HG02938 (cell line): ENCODE data around the gene ATP1B4.
"Not testable (repeated sequence)": the region's sequence is repeated elsewhere in the genome, so short reads cannot be mapped to it uniquely, and the experiment has no call there.

ENCODE experiments used
- ATAC-seq: cut with Tn5 transposase; IDR thresholded peaks from one replicate; pipeline ENCODE4 v1.9.1; 2021; ENCODE audit warnings: mild to moderate bottlenecking, moderate library complexity; ENCODE audit not compliant: unreplicated experiment

The ATP1B4 gene

GRCh38 chrX:120361764-120362305 lies at the start of gene ATP1B4:
Gene ATP1B4, plus strand, starts transcription at chrX:120362089. Its CDS starts 80 bp downstream, at chrX:120362169.
- no peak for ATAC-seq

DNA sequence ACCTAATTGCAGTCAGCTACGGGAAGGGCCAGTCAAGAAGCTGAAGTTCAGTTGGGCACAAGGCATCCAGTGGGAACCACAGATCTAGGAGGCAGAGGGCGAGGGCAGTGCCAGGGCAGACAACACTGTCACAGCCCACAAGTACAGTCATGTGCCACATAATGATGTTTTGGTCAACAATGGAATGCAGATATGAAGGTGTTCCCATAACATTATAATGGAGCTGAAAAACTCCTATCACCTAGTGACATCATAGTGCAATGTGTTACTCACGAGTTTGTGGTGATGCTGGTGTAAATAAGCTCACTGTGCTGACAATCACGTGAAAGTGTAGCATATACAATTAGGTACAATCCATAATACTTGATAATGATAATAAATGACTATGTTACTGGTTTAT lies 46.1 kb upstream of the ATP1B4 start:
- ATAC-seq, result no peak

GRCh38 chrX:120316587-120317283 lies 45.2 kb upstream of the ATP1B4 start:
- ATAC-seq, result no peak

DNA sequence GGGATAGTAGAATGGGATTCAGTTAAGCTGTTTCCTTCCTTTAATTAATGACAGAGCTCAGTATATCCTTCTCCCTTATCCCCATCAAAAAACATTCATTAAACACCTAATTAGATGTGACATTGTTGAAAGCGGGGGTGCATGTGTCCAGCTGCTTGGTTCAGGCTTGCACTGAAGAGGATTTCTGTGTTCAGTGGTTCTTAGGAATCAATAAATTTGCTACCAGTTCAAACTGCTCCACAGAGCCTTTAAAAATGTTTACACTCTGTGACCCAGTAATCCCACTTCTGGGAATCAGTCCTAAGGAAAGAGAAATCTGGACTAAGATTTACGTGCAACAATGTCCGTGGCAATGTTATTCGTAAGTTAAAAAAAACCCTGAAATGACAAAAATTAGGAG lies 43.5 kb upstream of the ATP1B4 start:
- ATAC-seq, result no peak

- ATAC-seq, result no peak
These were observed 40.2 kb upstream of the ATP1B4 start for GRCh38 chrX:120321520-120322281.

GRCh38 chrX:120331116-120331515 lies 30.8 kb upstream of the ATP1B4 start:
- ATAC-seq, result no peak

DNA sequence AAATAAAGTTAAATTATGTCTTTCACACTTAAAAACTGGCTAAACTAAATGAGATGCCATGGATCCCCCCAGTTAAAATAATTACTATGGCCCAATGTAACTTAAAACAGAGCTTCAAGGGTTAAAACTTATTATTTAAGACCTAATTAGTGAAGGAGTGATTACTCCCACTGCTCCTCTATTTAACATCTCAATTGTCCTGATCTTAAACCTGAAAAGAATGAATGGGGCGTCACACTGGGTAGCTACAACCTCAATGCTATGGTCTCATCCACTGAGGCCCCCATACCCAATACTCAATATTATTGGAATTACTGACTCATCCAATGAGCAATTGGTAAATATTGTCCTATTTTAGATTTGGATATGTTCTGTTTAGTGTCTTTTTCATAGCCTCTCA lies 29.5 kb upstream of the ATP1B4 start:
- no peak for ATAC-seq

- no peak for ATAC-seq
These were observed 27.7 kb upstream of the ATP1B4 start for GRCh38 chrX:120334151-120334550.

GRCh38 chrX:120334603-120335002 lies 27.3 kb upstream of the ATP1B4 start:
- no peak for ATAC-seq

GRCh38 chrX:120335289-120335688 lies 26.6 kb upstream of the ATP1B4 start:
- ATAC-seq, result no peak

DNA sequence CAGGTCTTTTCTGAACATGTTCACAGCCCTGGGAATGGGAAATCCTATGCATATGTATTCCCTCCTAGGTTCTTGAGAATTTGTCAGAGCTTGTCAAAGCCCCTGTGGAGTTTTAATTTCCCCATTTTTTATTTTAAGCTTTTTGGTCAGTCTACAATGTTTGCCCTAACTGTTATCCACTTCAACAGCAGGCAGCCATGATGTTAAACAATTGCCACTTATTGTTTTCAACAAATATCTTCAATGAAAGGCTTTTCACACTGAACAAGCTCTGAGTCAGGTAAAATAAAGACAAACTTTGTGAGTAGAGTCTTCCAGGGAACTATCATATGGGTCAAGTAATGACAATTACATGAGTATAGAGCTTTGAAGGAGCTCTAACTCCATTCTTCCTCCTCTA lies 25.0 kb upstream of the ATP1B4 start:
- no peak for ATAC-seq

- not testable (repeated sequence) for ATAC-seq
These were observed 17.3 kb upstream of the ATP1B4 start for GRCh38 chrX:120344566-120344965.

- ATAC-seq, result no peak
These were observed 11.3 kb upstream of the ATP1B4 start for GRCh38 chrX:120350450-120351138.

DNA sequence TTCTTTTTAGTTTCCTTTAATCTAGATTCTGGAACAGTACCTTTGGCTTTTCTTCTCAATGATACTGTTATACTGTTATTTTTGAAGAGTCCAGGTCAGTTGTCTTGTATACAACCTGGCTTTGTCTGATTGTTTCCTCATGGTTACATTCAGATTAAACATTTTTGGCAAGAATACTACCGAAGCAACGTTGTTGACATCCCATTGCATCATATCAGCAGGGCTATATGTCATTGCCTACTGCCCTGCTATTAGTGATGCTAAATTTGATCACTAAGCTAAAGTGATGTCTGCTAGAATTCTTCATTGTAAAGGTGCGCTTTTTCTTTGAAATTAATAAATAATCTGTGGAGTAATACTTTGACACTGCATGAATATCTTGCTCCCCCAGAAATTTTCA lies 5.8 kb upstream of the ATP1B4 start:
- ATAC-seq, result no peak

GRCh38 chrX:120357186-120357585 lies 4.7 kb upstream of the ATP1B4 start:
- no peak for ATAC-seq

GRCh38 chrX:120358737-120359456 lies 3.0 kb upstream of the ATP1B4 start:
- ATAC-seq, result no peak

GRCh38 chrX:120365320-120365719 lies 3.4 kb downstream of the ATP1B4 start:
- ATAC-seq, result no peak

GRCh38 chrX:120365968-120366367 lies 4.1 kb downstream of the ATP1B4 start:
- ATAC-seq, result no peak

GRCh38 chrX:120366794-120367193 lies 4.9 kb downstream of the ATP1B4 start:
- ATAC-seq, result no peak

- ATAC-seq, result no peak
These were observed 5.7 kb downstream of the ATP1B4 start for GRCh38 chrX:120367402-120368109.
